ENCODE data around the gene SH3PXD2A. TPM values are rescaled to one million over a fixed set of nuclear protein-coding genes. Genes with fewer than 3 reads are reported as not detected.

Gene SH3PXD2A
- total and polyA plus RNA-seq, 12 donors: 6.9 to 44.9 (median 34.4) TPM

DNA sequence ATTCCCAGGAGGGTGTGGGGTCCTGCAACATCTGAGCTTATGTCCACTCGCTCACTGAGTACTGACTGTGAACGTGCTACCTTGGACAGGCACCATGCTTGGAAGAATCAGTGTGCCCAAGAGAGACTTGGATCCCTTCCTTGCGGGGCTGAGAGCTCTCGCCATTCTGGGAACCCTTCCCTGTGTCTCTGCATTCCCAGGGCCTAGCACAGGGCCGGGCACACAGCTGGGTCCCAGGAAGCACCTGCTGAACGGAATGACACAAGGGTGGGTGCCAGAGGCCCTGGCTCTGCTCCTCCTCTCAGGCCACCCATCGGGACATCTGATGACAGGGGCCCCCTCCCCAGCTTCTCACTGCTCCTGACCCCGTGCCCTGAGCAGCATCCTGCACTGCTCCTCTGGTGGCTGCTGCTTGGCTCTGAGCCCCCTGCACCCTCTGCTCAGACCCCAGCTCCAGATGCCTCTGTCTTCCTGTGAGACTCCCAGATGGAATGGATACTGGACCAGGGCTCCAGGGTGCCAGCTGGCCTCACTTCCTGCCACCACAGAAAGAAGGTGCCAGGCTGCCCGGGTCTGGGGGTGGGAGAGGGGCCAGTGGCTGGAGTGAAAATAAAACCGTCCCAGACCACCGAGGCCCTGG, 232.3 kb downstream of the SH3PXD2A start:
- H3K9me3 ChIP-seq: no peaks in the 10 kb centered on the region
- no peak overlapping the region for H3K27ac ChIP-seq
- no peak overlapping the region for H3K4me3 ChIP-seq
- WGBS, 2 donors: 87 to 88% methylated on average over 11 of the region's 11 CpGs
- H3K36me3 ChIP-seq: peaks cover 0 to 82% (median 22%) of the 10 kb centered on the region in 9 donors
- ATAC-seq (no peak), DNase-seq (no peak)
- no peaks in the 10 kb centered on the region for H3K27me3 ChIP-seq
- peaks cover 31 to 54% (median 49%) of the 10 kb centered on the region in 9 donors for H3K4me1 ChIP-seq
- TF ChIP-seq, protein P1, sequence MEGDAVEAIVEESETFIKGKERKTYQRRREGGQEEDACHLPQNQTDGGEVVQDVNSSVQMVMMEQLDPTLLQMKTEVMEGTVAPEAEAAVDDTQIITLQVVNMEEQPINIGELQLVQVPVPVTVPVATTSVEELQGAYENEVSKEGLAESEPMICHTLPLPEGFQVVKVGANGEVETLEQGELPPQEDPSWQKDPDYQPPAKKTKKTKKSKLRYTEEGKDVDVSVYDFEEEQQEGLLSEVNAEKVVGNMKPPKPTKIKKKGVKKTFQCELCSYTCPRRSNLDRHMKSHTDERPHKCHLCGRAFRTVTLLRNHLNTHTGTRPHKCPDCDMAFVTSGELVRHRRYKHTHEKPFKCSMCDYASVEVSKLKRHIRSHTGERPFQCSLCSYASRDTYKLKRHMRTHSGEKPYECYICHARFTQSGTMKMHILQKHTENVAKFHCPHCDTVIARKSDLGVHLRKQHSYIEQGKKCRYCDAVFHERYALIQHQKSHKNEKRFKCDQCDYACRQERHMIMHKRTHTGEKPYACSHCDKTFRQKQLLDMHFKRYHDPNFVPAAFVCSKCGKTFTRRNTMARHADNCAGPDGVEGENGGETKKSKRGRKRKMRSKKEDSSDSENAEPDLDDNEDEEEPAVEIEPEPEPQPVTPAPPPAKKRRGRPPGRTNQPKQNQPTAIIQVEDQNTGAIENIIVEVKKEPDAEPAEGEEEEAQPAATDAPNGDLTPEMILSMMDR (IDR thresholded peaks at IDR 0.05): no peak
- intact Hi-C loops (cut with DNase I): loop anchor here in 1 of 10 donors (10.0 kb wide), 1 partner anchor 1618 kb away; no protein-coding TSS in a partner anchor

DNA sequence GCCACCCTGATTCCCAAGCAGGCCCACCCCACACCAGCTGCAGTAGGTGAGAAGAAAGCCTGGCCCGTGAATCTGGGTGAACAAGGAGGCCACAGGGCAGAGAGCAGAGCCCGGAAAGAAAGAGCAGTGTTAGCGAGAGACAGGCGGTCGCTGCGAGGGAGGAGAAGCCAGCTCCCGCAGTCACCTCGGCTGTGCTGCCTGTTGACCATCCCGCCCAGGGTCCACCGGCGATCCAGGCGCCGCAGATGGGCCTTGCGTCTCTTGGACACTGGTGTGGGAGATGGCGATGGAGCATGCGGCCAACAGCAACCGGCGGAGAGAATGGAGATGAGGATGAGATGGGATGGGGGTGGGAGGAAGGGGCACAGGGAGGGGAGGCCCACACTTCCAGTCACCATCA, 233.1 kb downstream of the SH3PXD2A start:
- H3K4me3 ChIP-seq: no peak overlapping the region
- H3K36me3 ChIP-seq: peaks cover 0 to 80% (median 18%) of the 10 kb centered on the region in 9 donors
- WGBS, 2 donors: 94 to 95% methylated on average over 18 of the region's 18 CpGs
- peaks cover 33 to 62% (median 56%) of the 10 kb centered on the region in 9 donors for H3K4me1 ChIP-seq
- H3K27me3 ChIP-seq: no peaks in the 10 kb centered on the region
- DNase-seq (no peak), ATAC-seq (no peak)
- H3K27ac ChIP-seq: peak overlapping the region in 5 of 10 donors; percentile 28 to 79 (median 34)
- TF ChIP-seq, protein P1 (IDR thresholded peaks at IDR 0.05): no peak
- intact Hi-C loops (cut with DNase I): loop anchor here in 1 of 10 donors (10.0 kb wide), 1 partner anchor 1617 kb away; no protein-coding TSS in a partner anchor
- H3K9me3 ChIP-seq: no peaks in the 10 kb centered on the region

DNA sequence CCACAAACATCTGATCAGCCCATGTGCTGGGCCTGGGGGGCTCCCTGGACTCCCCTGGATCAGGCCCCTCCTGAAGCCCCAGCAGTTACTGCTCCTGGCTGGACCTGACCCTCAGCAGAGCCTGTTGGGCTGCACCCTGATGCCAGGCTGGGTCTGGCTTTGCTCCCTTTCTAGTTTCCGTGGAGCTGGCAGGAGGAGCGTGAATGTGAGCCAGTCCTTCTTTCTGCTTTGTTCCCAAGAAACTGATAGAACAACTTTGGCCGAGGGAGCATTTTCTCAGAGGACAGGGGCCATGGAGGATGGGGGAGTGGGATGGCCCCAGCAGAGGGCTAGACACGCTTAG, 233.6 kb downstream of the SH3PXD2A start:
- intact Hi-C loops (cut with DNase I): loop anchor here in 1 of 10 donors (10.0 kb wide), 1 partner anchor 1617 kb away; no protein-coding TSS in a partner anchor
- DNase-seq: no peak
- ATAC-seq: peak in 2 of 8 donors; percentile 14 to 30
- Histone ChIP-seq H3K27ac (peak overlapping the region in 6 of 10 donors; percentile 12 to 79 (median 36)), H3K4me1 (peaks cover 38 to 67% (median 62%) of the 10 kb centered on the region in 9 donors), H3K27me3 (no peaks in the 10 kb centered on the region), H3K4me3 (no peak overlapping the region), H3K9me3 (no peaks in the 10 kb centered on the region), H3K36me3 (peaks cover 0 to 76% (median 13%) of the 10 kb centered on the region in 9 donors)
- WGBS, 2 donors: 43 to 57% methylated on average over 4 of the region's 4 CpGs
- TF ChIP-seq, protein P1 (IDR thresholded peaks at IDR 0.05): no peak

DNA sequence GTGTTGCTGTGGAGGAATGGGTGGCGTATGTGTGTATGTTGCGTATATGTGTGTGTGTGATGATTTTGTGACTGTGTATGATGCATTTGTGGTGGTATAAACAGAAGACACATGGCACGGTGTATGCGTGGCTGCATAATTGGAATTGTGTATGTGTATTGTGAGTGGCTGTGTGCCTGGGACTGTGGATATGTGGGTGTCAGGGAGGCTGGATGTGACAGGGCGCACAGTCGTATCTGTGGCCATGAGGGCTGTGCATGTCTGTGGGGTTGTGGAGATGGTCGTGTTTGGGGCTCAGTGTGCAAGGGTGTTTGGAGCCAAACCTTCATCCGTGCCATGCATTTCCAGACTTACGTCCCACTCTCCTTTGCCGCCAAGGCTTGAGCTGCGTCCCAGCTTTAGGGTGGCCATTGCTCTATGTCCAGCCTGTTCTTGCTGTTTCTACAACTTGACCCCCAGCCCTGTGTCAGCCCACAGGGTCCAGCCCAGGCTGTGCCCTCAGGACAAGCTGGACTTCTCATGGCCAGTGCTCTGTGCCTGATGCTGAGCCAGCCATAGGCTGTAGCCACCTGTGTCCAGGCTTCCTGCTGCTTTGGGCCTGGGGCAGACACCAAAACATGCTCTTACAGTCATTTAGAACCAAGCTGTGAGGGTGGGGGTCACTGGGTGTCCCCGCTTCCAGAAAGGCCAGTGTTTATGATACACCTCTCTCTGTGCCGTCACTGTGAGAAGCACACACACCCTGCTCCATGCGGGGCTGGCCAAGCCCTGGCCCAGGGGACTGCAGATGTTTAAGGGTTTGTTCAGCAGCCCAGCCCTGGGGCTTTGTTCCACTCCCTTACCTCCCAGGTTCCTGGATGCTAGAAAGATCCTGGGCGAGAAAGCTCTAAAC, 234.2 kb downstream of the SH3PXD2A start:
- H3K4me3 ChIP-seq: no peak overlapping the region
- 92 to 94% methylated on average over 15 of the region's 15 CpGs for WGBS, 2 donors
- intact Hi-C loops (cut with DNase I): loop anchor here in 1 of 10 donors (10.0 kb wide), 1 partner anchor 1616 kb away; no protein-coding TSS in a partner anchor
- peak overlapping the region in 6 of 10 donors; percentile 33 to 85 (median 44) for H3K27ac ChIP-seq
- H3K27me3 ChIP-seq: no peaks in the 10 kb centered on the region
- DNase-seq: no peak
- peaks cover 42 to 73% (median 68%) of the 10 kb centered on the region in 9 donors for H3K4me1 ChIP-seq
- no peak for ATAC-seq
- TF ChIP-seq, protein P1 (IDR thresholded peaks at IDR 0.05): no peak
- H3K36me3 ChIP-seq: peaks cover 0 to 75% (median 9%) of the 10 kb centered on the region in 9 donors
- no peaks in the 10 kb centered on the region for H3K9me3 ChIP-seq

Measured in heart right ventricle (tissue), 16 donors.